NCI-H345 treated with DMSO at 0.1 percent for 48 hours (cell line): ENCODE results near the gene ZSCAN9.
A peak's percentile ranks its signal among the peaks of the same experiment; 100 is the strongest.

Experiments used
- DNase-seq: peaks from one replicate; lab custom pipeline; 2025; ENCODE audit not compliant: unreplicated experiment; lab: John Stamatoyannopoulos, UW

The ZSCAN9 gene

GRCh38 chr6:28220257-28221133, 4.6 kb upstream of the ZSCAN9 start:
- DNase-seq: no peak

GRCh38 chr6:28224131-28225055, 682 bp upstream of the ZSCAN9 start:
- DNase-seq: no peak

DNA sequence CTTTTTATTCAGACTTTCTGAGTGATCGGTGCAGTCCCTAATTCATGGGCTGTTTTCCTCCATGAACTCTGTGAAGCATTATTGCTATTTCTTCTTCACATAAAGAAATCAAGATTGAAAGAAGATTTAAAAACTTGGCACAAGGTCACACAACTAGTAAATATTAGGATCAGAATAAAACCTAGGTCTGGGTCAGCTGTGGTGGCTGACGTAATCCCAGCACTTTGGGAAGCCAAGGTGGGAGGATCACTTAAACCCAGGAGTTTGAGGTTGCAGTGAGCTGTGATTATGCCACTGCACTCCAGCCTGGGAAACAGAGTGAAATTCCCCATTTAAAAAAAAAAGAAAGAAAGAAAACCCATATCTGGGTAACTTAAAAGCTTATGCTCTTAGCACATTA, 1.4 kb downstream of the ZSCAN9 start:
- no peak for DNase-seq

DNA sequence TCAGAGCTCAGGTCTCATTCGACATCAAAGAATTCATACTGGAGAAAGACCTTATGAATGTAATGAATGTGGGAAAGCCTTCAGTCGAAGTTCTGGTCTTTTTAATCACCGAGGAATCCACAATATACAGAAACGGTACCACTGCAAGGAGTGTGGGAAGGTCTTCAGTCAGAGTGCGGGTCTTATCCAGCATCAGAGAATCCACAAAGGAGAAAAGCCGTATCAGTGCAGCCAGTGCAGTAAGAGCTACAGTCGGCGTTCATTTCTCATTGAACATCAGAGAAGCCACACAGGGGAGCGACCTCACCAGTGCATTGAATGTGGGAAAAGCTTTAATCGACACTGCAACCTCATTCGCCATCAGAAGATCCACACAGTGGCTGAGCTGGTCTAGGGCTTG, 7.7 kb downstream of the ZSCAN9 start:
- no peak for DNase-seq

GRCh38 chr6:28235912-28236452, 10.9 kb downstream of the ZSCAN9 start:
- DNase-seq: no peak

DNA sequence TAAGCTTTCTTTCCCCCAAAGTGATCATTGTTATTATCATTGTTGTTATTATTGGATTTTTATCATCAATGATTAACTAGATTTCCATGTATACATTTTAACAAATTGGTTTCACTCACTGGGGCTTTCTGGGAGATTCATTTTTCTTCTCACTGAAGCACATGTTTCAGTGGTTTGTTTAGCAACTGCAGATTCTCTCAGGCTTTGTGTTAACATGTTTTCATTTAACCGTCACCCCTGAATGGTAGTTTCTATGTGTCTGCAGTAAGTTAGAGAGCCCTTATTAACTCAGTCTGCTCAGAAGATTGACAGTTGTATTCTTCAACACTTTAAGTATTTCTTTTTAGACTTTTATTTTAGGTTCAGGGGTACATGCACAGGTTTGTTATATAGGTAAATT, 14.6 kb downstream of the ZSCAN9 start:
- no peak for DNase-seq

DNA sequence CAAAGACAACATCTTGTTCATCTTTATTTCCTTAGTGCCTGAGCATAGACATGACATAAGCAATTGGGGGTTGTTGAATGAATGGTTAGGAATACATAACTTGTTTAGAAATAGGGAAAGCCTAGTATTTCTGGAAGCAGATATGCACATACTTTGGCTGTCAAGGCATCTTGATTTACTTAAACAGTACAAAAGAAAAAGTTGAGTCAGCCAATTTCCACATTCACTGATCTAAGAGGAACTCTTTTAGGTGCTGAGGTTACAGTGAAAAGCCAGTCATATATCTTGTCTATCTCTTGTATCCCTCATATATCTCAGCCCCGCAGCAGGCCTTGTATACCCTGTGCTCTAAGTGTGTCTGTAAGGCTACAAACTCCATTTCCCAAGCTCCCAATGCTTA, 15.4 kb downstream of the ZSCAN9 start:
- DNase-seq: no peak

DNA sequence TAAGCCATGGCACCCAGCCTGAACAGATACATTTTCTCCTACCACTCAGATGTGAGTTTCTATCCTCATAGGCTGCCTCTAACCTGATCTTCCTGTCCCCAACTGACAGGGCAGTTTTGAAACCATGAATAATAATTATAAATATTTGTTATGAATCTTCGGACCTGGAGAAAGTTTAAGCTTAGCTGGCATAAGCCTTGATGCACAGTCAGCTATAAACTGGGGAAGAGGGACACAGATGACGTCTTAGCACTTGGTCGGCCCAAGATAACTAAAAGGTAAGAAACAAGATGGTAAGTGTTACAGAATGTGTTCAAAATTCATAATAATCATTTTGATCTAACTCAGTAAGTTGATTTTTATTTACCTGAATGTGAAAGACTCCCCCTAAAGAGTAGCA, 18.9 kb downstream of the ZSCAN9 start:
- DNase-seq: no peak

DNA sequence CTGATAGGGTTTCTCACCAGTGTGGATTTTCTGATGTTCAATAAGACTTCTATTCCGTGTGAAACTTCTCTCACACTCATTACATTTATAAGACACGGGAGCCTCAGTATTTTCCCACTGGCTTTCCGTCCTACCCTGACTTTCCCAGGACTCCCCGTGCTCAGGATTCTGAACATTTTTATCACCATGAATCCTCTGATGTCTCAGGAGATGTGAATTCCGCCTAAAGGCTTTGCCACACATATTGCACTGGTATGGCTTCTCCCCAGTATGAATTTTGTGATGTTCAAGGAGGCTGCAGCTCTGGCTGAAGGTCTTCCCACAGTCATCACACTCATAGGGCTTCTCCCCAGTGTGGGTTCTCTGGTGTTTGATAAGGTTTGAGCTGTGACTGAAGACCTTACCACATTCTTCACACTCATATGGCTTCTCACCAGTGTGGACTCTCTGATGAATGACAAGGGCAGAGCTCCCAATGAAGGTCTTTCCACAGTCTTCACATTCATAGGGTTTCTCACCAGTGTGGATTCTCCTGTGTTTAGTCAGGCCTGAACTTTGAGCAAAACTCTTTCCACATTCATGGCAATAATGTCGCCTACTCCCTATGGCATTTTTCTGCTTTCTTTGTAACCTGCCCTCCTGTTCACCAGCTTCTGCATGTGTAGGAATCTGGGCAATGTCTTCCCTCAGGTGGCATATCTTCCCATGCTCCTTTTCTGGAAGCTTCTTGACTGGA, 20.3 kb downstream of the ZSCAN9 start:
- no peak for DNase-seq

DNA sequence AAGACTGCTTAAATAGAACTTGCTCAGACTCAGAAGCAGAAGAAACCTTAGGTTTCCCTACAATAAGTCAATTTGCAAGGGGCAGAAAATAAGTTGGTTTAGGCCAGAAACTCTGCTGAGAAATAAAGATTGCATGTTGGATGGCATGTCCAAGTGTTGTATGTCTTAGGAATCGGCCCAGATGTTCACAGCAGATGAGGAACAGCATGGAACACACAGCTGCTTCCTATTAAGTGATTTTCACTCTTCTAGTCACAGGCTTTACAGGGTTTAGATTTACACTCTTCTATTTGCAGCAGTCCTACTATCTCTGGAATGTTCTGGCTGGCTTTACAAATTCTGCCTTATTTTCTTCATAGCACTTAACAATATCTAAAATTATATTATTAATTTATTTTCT, 23.8 kb downstream of the ZSCAN9 start:
- DNase-seq: no peak

DNA sequence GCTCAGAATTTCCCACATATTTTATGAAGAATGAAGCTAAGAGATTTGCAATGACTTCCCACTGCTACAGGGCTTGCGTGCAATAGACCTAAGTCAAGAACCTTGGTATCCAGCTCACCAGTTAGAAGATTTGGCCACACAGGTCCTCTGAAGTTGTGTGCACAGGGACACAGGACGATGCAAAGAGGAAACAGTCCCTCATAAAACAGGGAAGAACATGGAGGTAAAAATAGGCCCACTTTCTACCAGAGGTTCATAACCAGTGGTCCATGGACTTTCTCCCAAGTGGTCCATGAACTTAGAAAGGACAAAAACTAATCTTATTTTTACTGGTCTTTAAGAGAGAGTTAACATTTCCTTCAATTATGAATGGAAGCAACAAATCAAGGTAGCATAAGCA, 25.7 kb downstream of the ZSCAN9 start:
- DNase-seq: no peak

DNA sequence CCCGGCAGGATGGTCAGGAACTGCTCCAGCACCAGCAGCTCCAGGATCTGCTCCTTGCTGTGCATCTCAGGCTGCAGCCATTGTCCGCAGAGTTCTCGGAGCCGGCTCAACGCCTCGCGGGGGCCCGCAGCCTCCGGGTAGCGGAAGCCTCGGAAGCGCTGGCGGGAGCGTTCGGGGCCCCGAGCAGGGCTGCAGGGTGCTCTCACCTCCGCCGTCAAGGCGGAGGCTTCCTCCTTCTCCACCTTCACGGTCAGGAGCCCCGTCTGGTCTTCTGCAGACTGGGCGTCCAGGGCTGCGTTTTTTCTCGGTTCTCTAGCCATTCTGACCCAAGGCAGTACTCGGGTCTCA, 26.6 kb downstream of the ZSCAN9 start:
- DNase-seq: no peak

DNA sequence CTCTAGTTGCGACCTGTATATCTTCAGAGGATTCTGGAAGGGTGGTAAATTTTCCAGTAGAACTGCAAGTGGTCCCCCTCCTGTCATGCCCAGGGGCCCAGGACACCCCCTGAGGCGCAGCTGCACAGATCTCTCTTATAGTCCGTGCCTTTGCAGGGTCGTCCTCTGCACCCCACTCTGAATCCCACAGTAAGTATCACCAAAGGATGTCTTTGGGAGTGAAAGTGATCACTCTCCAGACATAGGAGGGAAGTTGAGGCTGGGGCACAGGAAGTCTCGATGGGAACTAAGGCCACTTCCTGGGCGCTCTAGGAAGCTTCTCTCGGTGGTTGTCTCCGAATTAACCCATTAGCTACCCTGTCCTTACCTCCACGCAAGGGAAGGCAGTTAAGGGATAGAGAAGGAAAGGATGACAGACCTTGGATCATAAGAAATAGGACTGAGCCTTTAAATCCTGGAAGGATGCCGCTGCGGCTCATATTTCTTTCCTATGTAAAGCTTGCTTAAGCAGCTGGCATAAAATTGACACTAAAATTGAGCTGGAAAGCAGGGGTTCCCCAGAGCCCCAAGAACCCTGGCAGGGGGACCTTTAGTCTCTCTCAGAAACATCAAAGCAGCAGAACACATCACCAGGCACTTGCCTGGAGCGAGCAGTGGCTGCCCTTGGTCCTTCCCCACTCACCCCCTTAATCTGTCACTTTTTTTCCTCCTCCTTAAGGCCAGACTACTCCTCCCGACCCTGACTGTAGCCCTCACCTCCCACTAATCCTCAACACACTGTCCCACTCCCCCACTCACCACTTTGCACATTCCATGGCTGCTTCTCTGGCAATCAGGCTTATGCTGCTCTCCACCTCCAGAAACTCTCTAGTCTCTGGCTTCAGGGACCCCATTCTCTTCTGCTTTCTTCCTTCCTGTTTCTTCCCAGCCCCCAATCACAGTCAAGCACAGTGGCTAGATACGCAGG, 27.2 kb downstream of the ZSCAN9 start, which contains the start of gene ZKSCAN4:
Gene ZKSCAN4, minus strand, starts transcription at position 261 of the 967 bp plus-strand sequence. CDS start 289 bp downstream, outside the sequence.
- DNase-seq: peak; percentile 54

- no peak for DNase-seq
These were observed 29.0 kb downstream of the ZSCAN9 start for GRCh38 chr6:28254121-28254519.

DNA sequence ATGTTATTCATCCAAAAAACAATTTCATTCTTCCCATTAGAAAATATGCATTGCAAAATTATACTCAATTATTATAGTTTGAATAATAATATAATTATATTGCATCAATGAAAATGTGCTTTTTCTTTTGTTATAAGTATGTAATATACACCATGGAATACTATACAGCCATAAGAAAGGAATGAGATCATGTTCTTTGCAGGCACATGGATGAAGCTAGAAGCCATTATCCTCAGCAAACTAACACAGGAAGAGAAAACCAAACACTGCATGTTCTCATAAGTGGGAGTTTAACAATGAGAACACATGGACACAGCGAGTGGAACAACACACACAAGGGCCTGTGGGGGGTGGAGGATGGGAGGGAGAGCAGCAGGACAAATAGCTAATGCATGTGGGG, 32.0 kb downstream of the ZSCAN9 start:
- no peak for DNase-seq

- no peak for DNase-seq
These were observed 34.1 kb downstream of the ZSCAN9 start, which contains the start of gene NKAPL for GRCh38 chr6:28258877-28259777. NKAPL (plus strand) TSS chr6:28259297; CDS start chr6:28259372, 75 bp downstream.

DNA sequence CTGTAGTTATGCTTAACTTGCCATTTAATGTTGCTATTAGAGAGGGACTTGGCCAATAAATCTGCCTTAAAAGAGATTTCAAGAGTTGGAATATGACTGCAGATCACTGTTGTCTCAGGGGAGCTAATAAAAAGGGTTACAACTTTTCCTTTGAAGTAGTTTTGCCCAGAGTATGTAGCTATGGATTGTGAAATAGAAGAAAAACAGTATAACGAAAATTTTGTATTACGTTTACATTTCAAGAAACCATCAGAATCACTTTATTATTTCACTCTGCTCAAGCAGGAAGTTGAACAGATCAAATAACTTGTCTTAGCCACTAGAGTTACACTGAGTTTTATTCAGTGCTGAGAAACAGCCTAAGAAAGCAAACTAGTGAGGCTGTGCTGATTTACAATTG, 38.8 kb downstream of the ZSCAN9 start:
- DNase-seq: no peak

DNA sequence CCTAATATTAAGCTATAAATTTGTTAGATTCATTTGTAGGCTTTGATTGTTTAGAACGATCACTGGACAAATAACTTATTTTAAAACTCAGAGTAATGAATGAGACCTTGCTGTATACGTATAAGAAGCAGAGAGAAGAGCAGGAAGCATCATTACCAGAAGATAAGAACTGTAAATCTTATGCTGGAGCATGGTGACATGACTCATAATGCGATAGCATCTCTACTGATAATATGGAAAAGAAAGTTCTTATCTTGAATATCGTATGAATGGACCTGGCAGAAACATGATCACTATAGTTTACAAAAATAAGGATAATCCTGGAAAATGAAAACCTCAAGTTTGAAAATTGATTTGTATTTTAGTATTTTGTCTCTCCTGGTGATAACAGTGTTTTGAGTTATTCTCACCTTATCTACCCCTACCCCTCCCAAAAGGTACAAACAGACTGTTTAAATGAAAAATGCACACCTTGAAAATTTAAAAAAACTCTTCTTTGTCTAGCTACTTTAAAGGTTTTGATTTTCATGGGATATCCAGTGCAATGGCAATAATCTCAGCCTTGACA, 39.8 kb downstream of the ZSCAN9 start:
- DNase-seq: no peak
